Measurements from ENCODE around the gene NHERF1. TPM values are rescaled to one million over a fixed set of nuclear protein-coding genes. Genes with fewer than 3 reads are reported as not detected.

The NHERF1 gene
- total RNA-seq, 2 experiments from 2014 or later, result 73.2 to 116 TPM

DNA sequence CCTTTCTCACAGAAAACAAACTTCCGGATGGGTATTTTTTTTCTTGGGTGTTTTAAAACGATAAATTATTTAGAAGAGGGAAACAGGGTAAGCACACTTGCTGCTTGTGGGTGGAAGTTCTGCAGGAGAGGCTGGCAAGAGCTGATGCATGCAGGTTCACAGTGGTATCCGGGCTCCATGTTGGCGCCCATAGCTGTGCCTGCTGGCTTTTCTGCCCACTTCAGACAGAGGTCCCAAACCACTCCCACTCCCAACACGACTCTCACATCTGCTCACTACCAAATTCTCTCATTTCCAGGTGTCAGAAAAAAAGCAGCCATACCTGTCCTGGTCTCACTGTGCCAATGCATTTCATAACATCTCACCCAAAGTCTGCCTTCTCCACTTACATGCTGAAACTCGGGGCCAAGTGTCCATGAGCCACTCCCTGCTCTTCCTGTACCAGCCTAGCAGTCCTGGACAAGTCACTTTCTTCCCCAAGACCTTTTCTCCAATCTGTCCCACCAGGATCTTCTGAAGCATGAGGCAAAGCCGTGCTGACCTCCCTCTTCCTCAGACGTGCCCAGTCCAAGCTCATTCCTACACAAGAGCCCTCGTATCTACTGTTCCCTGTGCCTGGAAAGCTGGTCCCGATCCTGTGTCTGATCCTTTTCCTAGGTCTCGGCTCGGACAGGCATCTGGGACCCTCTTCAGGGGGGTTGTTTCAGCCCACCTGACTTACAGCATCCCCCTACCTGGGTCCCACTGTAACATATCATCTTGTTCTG is 37.2 kb upstream of the NHERF1 start:
- Histone ChIP-seq H3K79me2 (ENCODE audit: insufficient read depth, low read depth, low read length) (no peaks in the 10 kb centered on the region), H3K27ac (ENCODE audit: low read depth, low read length, poor library complexity, severe bottlenecking) (no peak overlapping the region), H4K20me1 (ENCODE audit: insufficient read depth, low read length) (no peaks in the 10 kb centered on the region), H3K4me2 (ENCODE audit: low read length) (no peak overlapping the region), H3K4me1 (ENCODE audit: insufficient read depth, low read length, poor library complexity, severe bottlenecking) (no peaks in the 10 kb centered on the region), H3K36me3 (ENCODE audit: insufficient read depth, low read length) (no peaks in the 10 kb centered on the region), H3K9me3 (ENCODE audit: low read length) (no peaks in the 10 kb centered on the region), H2AFZ (ENCODE audit: low read length) (no peak overlapping the region), H3K4me3 (ENCODE audit: low read depth, low read length, poor library complexity, severe bottlenecking) (no peak overlapping the region), H3K9me2 (ENCODE audit: insufficient read depth, low read length) (no peaks in the 10 kb centered on the region)
- no peak for TF ChIP-seq CTCF (conservative IDR thresholded peaks at IDR 0.05; ENCODE audit: low read length)
- TF ChIP-seq EZH2phosphoT487 (IDR thresholded peaks at IDR 0.05; ENCODE audit: borderline replicate concordance, low read depth, low read length), result no peak
- BruUV-seq (replicated peaks), result no TSS peak
- no peak for DNase-seq (ENCODE audit: low spot score)
- CTCF ChIA-PET (ENCODE audit: unreplicated experiment), result no interaction called here
- POLR2A ChIA-PET, result interaction anchor here (0.6 kb wide), 1 partner anchor 54 kb away, joined by 3 read pairs; no protein-coding TSS in a partner anchor
- intact Hi-C loops (cut with micrococcal nuclease; ENCODE audit: unreplicated experiment), result no loop called here

DNA sequence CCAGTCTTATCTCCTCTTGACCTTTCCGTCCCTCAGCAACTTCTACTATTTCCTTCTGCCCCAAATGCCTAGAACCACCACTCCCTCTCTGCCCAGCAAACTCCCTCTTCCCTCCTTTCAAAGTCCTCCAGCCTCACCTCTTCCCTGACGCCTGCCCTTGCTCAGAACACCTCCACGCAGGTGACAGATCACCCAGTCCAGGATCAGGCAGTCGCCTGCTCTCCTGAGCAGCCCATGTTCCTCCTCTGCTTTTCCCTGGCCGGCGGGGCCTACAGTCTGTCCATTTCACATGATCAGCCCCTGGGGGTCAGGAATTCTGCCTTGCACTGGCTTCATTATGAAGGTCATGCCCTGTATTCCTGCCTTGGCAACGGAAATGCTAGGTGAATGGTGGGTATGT is 36.1 kb upstream of the NHERF1 start:
- ChIA-PET POLR2A (interaction anchor here (0.7 to 0.8 kb wide), 2 partner anchors 58 to 815 kb away, joined by 4 to 9 read pairs; no protein-coding TSS in a partner anchor), CTCF (ENCODE audit: unreplicated experiment) (no interaction called here)
- Histone ChIP-seq H3K9me3 (ENCODE audit: low read length) (no peaks in the 10 kb centered on the region), H3K36me3 (ENCODE audit: insufficient read depth, low read length) (no peaks in the 10 kb centered on the region), H4K20me1 (ENCODE audit: insufficient read depth, low read length) (no peaks in the 10 kb centered on the region), H3K4me2 (ENCODE audit: low read length) (no peak overlapping the region), H2AFZ (ENCODE audit: low read length) (no peak overlapping the region), H3K9me2 (ENCODE audit: insufficient read depth, low read length) (no peaks in the 10 kb centered on the region), H3K4me3 (ENCODE audit: low read depth, low read length, poor library complexity, severe bottlenecking) (no peak overlapping the region), H3K27ac (ENCODE audit: low read depth, low read length, poor library complexity, severe bottlenecking) (no peak overlapping the region), H3K79me2 (ENCODE audit: insufficient read depth, low read depth, low read length) (no peaks in the 10 kb centered on the region), H3K4me1 (ENCODE audit: insufficient read depth, low read length, poor library complexity, severe bottlenecking) (no peaks in the 10 kb centered on the region)
- BruUV-seq (replicated peaks), result no TSS peak
- intact Hi-C loops (cut with micrococcal nuclease; ENCODE audit: unreplicated experiment), result no loop called here
- no peak for DNase-seq (ENCODE audit: low spot score)
- TF ChIP-seq CTCF (conservative IDR thresholded peaks at IDR 0.05; ENCODE audit: low read length), result no peak
- TF ChIP-seq EZH2phosphoT487 (IDR thresholded peaks at IDR 0.05; ENCODE audit: borderline replicate concordance, low read depth, low read length), result no peak

- H3K9me2 ChIP-seq (ENCODE audit: insufficient read depth, low read length), result no peaks in the 10 kb centered on the region
- ChIA-PET CTCF (ENCODE audit: unreplicated experiment) (no interaction called here), POLR2A (interaction anchor here (0.7 kb wide), 1 partner anchor 160 kb away, joined by 5 read pairs; the partner anchor contains the start of gene FDXR)
- H3K79me2 ChIP-seq (ENCODE audit: insufficient read depth, low read depth, low read length), result no peaks in the 10 kb centered on the region
- H3K4me3 ChIP-seq (ENCODE audit: low read depth, low read length, poor library complexity, severe bottlenecking), result no peak within 1 kb of the TSS
- no peak within 1 kb of the TSS for H3K27ac ChIP-seq (ENCODE audit: low read depth, low read length, poor library complexity, severe bottlenecking)
- DNase-seq (ENCODE audit: low spot score), result no peak
- no TSS peak for BruUV-seq (replicated peaks)
- no peaks in the 10 kb centered on the region for H3K4me1 ChIP-seq (ENCODE audit: insufficient read depth, low read length, poor library complexity, severe bottlenecking)
- no peaks in the 10 kb centered on the region for H3K9me3 ChIP-seq (ENCODE audit: low read length)
- no peaks in the 10 kb centered on the region for H4K20me1 ChIP-seq (ENCODE audit: insufficient read depth, low read length)
- intact Hi-C loops (cut with micrococcal nuclease; ENCODE audit: unreplicated experiment), result no loop called here
- no peak within 1 kb of the TSS for H3K4me2 ChIP-seq (ENCODE audit: low read length)
- no peak for TF ChIP-seq CTCF (conservative IDR thresholded peaks at IDR 0.05; ENCODE audit: low read length)
- TF ChIP-seq EZH2phosphoT487 (IDR thresholded peaks at IDR 0.05; ENCODE audit: borderline replicate concordance, low read depth, low read length), result no peak
- no peaks in the 10 kb centered on the region for H3K36me3 ChIP-seq (ENCODE audit: insufficient read depth, low read length)
- no peak within 1 kb of the TSS for H2AFZ ChIP-seq (ENCODE audit: low read length)
These were observed 35.7 kb upstream of the NHERF1 start, which contains the start of gene CD300LF for GRCh38 chr17:74712756-74713155. Gene CD300LF (minus strand): TSS chr17:74712923. CDS start chr17:74712866, 57 bp downstream.

All from OCI-LY7 (cell line).